H9 (cell line): ENCODE measurements around the gene CAMTA1. TPM values are rescaled to one million over a fixed set of nuclear protein-coding genes. Genes with fewer than 3 reads are reported as not detected.

ENCODE experiments used
- DNase-seq: peaks from one replicate; pipeline ENCODE4 v3.0.0-alpha.2; 2017
- H2AFZ ChIP-seq: one replicate; pipeline ENCODE4 v1.6.1; 2013; ENCODE audit warnings: mild to moderate bottlenecking, low read length, control low read depth, moderate library complexity
- H2AK5ac ChIP-seq: 2 replicates; pipeline ENCODE4 v1.6.1; 2013; ENCODE audit warnings: low read length, control low read depth, mixed read lengths; ENCODE audit not compliant: insufficient read length
- H2BK120ac ChIP-seq: one replicate; pipeline ENCODE4 v1.6.1; 2013; ENCODE audit warnings: low read depth, mild to moderate bottlenecking, low read length, control low read depth, inconsistent platforms; ENCODE audit not compliant: poor library complexity, severe bottlenecking
- H2BK12ac ChIP-seq: 2 replicates; pipeline ENCODE4 v1.6.1; 2013; ENCODE audit warnings: low read length, control low read depth, mixed read lengths, low read depth; ENCODE audit not compliant: insufficient read length
- H2BK15ac ChIP-seq: 2 replicates; pipeline ENCODE4 v1.6.1; 2013; ENCODE audit warnings: low read depth, low read length, control low read depth
- H2BK20ac ChIP-seq: one replicate; pipeline ENCODE4 v1.6.1; 2013; ENCODE audit warnings: low read depth, mild to moderate bottlenecking, low read length, control low read depth, inconsistent platforms; ENCODE audit not compliant: poor library complexity, severe bottlenecking
- H2BK5ac ChIP-seq: 2 replicates; pipeline ENCODE4 v1.6.1; 2013; ENCODE audit warnings: low read length, control low read depth, mixed read lengths; ENCODE audit not compliant: insufficient read length
- H3K14ac ChIP-seq: 2 replicates; pipeline ENCODE4 v1.6.1; 2013; ENCODE audit warnings: low read length, control low read depth; ENCODE audit not compliant: insufficient read depth
- H3K18ac ChIP-seq: 2 replicates; pipeline ENCODE4 v1.6.1; 2013; ENCODE audit warnings: low read depth, mild to moderate bottlenecking, mixed read lengths, low read length, control low read depth; ENCODE audit not compliant: insufficient read length
- H3K23ac ChIP-seq: 2 replicates; pipeline ENCODE4 v1.6.1; 2013; ENCODE audit warnings: low read length, control low read depth, mixed read lengths, low read depth; ENCODE audit not compliant: insufficient read length
- H3K23me2 ChIP-seq: 2 replicates; pipeline ENCODE4 v1.6.1; 2013; ENCODE audit warnings: low read depth, mild to moderate bottlenecking, mixed read lengths, low read length, control low read depth; ENCODE audit not compliant: insufficient read length, poor library complexity, severe bottlenecking
- H3K27ac ChIP-seq: 2 replicates; pipeline ENCODE4 v1.5.1; 2013; ENCODE audit warnings: low read length, control low read depth, mixed read lengths, low read depth; ENCODE audit not compliant: insufficient read length
- H3K27me3 ChIP-seq: 2 replicates; pipeline ENCODE4 v1.6.1; 2013; ENCODE audit warnings: low read length, control low read depth, inconsistent platforms; ENCODE audit not compliant: insufficient read depth
- H3K4ac ChIP-seq: 2 replicates; pipeline ENCODE4 v1.6.1; 2013; ENCODE audit warnings: low read depth, mild to moderate bottlenecking, control low read depth, inconsistent platforms, low read length, moderate library complexity
- H3K4me1 ChIP-seq: 2 replicates; pipeline ENCODE4 v1.6.1; 2013; ENCODE audit warnings: low read length, control low read depth, inconsistent platforms; ENCODE audit not compliant: insufficient read depth
- H3K4me2 ChIP-seq: 2 replicates; pipeline ENCODE4 v1.6.1; 2013; ENCODE audit warnings: low read length, control low read depth, mixed read lengths; ENCODE audit not compliant: insufficient read length, insufficient read depth
- H3K56ac ChIP-seq: 2 replicates; pipeline ENCODE4 v1.6.1; 2013; ENCODE audit warnings: low read depth, mild to moderate bottlenecking, mixed read lengths, low read length, control low read depth; ENCODE audit not compliant: insufficient read length
- H3K79me1 ChIP-seq: 2 replicates; pipeline ENCODE4 v1.6.1; 2013; ENCODE audit warnings: low read depth, mild to moderate bottlenecking, moderate library complexity, low read length, control low read depth, inconsistent platforms; ENCODE audit not compliant: insufficient read depth, poor library complexity, severe bottlenecking
- H3K79me2 ChIP-seq: 2 replicates; pipeline ENCODE4 v1.6.1; 2013; ENCODE audit warnings: low read length, control low read depth, inconsistent platforms; ENCODE audit not compliant: insufficient read depth
- H3K9ac ChIP-seq: 2 replicates; pipeline ENCODE4 v1.6.1; 2013; ENCODE audit warnings: low read length, control low read depth, mixed read lengths; ENCODE audit not compliant: insufficient read length; ENCODE audit errors: extremely low read depth
- H3K9me3 ChIP-seq: one replicate; pipeline ENCODE4 v1.6.1; 2013; ENCODE audit warnings: low read depth, low read length, inconsistent platforms; ENCODE audit not compliant: control insufficient read depth
- H3T11ph ChIP-seq: one replicate; pipeline ENCODE4 v1.6.1; 2013; ENCODE audit warnings: mild to moderate bottlenecking, low read length, control low read depth, inconsistent platforms
- H4K20me1 ChIP-seq: one replicate; pipeline ENCODE4 v1.6.1; 2013; ENCODE audit not compliant: control insufficient read depth, insufficient read length, insufficient read depth
- H4K5ac ChIP-seq: 2 replicates; pipeline ENCODE4 v1.6.1; 2013; ENCODE audit warnings: low read depth, mild to moderate bottlenecking, mixed read lengths, low read length, control low read depth; ENCODE audit not compliant: insufficient read length
- H4K8ac ChIP-seq: replicated peaks from 2 replicates; pipeline ENCODE4 v1.6.1; 2013; ENCODE audit warnings: low read length, control low read depth, mixed read lengths, low read depth; ENCODE audit not compliant: insufficient read length
- H4K91ac ChIP-seq: 2 replicates; pipeline ENCODE4 v1.6.1; 2013; ENCODE audit warnings: low read depth, mild to moderate bottlenecking, moderate library complexity, mixed read lengths, low read length, control low read depth; ENCODE audit not compliant: insufficient read length
- H3K27ac Mint-ChIP-seq, 3 experiments: 2 replicates in 2 of 3; 3 replicates in 1 of 3; pipeline ENCODE4 v1.8.0; 2020 to 2021; ENCODE audit warnings: mixed read lengths in 3 of 3, mild to moderate bottlenecking in 1 of 3, moderate library complexity in 1 of 3
- H3K27me3 Mint-ChIP-seq: 2 replicates; pipeline ENCODE4 v1.8.0; 2021; ENCODE audit warnings: low read depth, mild to moderate bottlenecking, moderate library complexity, mixed read lengths
- H3K36me3 Mint-ChIP-seq, 3 experiments: 2 replicates in 2 of 3; 3 replicates in 1 of 3; pipeline ENCODE4 v1.8.0; 2020 to 2021; ENCODE audit warnings: low read depth in 3 of 3, mixed read lengths in 3 of 3; ENCODE audit not compliant: insufficient read depth in 1 of 3
- H3K4me1 Mint-ChIP-seq, 2 experiments: 2 replicates each; pipeline ENCODE4 v1.8.0; 2020; ENCODE audit warnings: mixed read lengths in 2 of 2
- H3K4me3 Mint-ChIP-seq, 2 experiments: 2 replicates in 1 of 2; 3 replicates in 1 of 2; pipeline ENCODE4 v1.8.0; 2020 to 2021; ENCODE audit warnings: mild to moderate bottlenecking in 2 of 2, mixed read lengths in 2 of 2, moderate library complexity in 1 of 2
- H3K9me3 Mint-ChIP-seq, 2 experiments: 2 replicates in 1 of 2; 3 replicates in 1 of 2; pipeline ENCODE4 v1.8.0; 2020; ENCODE audit warnings: mild to moderate bottlenecking in 2 of 2, mixed read lengths in 2 of 2, moderate library complexity in 1 of 2
- WGBS: extraction: QIAGEN DNeasy Blood & Tissue Kit; methylation state at CpG from one replicate; pipeline ENCODE4 v1.1.7; 2013; ENCODE audit warnings: missing lambda C conversion rate, low lambda C conversion rate, mixed read lengths; ENCODE audit not compliant: insufficient read length; ENCODE audit errors: extremely low coverage; 5-methylcytosine and 5-hydroxymethylcytosine counted together
- total RNA-seq: library from RNA; stranded (reverse); gene quantifications from 2 replicates; pipeline ENCODE4 v1.2.1, GENCODE V29; 2021
- TF ChIP-seq, protein P1 (sequence below): fragments of 200-600 bp; sonication (generic); conservative IDR thresholded peaks from 3 replicates; pipeline ENCODE4 v1.8.0; 2021; ENCODE audit warnings: antibody characterized with exemption, mild to moderate bottlenecking

The CAMTA1 gene
- total RNA-seq, 1 experiment from 2014 or later = 115 TPM

DNA sequence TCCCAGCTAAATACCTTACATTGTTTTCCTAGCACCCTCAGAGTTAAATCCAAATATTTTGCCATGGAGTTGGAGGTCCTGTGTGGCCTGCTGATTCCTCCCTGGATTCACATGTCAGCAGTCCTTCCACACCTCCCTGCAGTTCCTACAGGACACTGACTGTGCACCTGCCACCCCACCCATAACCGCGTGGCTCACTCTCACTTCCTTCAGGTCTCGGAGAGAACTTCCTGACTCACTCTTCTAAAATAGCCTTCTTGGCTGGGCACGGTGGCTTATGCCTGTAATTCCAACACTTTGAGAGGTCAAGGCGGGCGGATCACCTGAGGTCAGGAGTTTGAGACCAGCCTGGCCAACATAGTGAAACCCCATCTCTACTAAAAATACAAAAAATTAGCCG, 8.4 kb upstream of the CAMTA1 start:
- Histone ChIP-seq H2AK5ac (no peak overlapping the region), H3K18ac (no peak overlapping the region), H4K20me1 (no peaks in the 10 kb centered on the region), H3K23me2 (no peaks in the 10 kb centered on the region), H2BK120ac (no peak overlapping the region), H3K4me2 (no peak overlapping the region), H3K27me3 (no peaks in the 10 kb centered on the region), H2AFZ (no peak overlapping the region), H3K23ac (no peak overlapping the region), H4K8ac (no peak overlapping the region), H3K27ac (no peak overlapping the region), H2BK5ac (no peak overlapping the region), H3K4ac (no peak overlapping the region), H3K56ac (no peak overlapping the region), H3K9me3 (no peaks in the 10 kb centered on the region), H3K14ac (no peak overlapping the region), H3K9ac (no peak overlapping the region), H3K4me1 (no peaks in the 10 kb centered on the region; the same call in 1 of the 2 replicates), H4K91ac (no peak overlapping the region), H4K5ac (no peak overlapping the region), H2BK15ac (no peak overlapping the region), H3T11ph (no peak overlapping the region), H2BK20ac (no peak overlapping the region), H3K79me2 (no peaks in the 10 kb centered on the region), H3K79me1 (no peaks in the 10 kb centered on the region), H2BK12ac (no peak overlapping the region)
- WGBS = no CpG with 5 or more reads among the region's 7 CpGs
- Mint-ChIP-seq H3K27me3 (peaks cover 4% of the 10 kb centered on the region), H3K9me3 (peaks cover 6 to 15% of the 10 kb centered on the region in 2 experiments; a peak in 4 of 5 replicates), H3K4me1 (peaks cover 7 to 9% of the 10 kb centered on the region in 2 experiments), H3K36me3 (peaks cover 0 to 5% (median 2%) of the 10 kb centered on the region in 3 experiments; a peak in 2 of 7 replicates), H3K27ac (no peak overlapping the region), H3K4me3 (no peak overlapping the region; a peak in 1 of 5 replicates)
- DNase-seq = no peak
- TF ChIP-seq, protein P1, sequence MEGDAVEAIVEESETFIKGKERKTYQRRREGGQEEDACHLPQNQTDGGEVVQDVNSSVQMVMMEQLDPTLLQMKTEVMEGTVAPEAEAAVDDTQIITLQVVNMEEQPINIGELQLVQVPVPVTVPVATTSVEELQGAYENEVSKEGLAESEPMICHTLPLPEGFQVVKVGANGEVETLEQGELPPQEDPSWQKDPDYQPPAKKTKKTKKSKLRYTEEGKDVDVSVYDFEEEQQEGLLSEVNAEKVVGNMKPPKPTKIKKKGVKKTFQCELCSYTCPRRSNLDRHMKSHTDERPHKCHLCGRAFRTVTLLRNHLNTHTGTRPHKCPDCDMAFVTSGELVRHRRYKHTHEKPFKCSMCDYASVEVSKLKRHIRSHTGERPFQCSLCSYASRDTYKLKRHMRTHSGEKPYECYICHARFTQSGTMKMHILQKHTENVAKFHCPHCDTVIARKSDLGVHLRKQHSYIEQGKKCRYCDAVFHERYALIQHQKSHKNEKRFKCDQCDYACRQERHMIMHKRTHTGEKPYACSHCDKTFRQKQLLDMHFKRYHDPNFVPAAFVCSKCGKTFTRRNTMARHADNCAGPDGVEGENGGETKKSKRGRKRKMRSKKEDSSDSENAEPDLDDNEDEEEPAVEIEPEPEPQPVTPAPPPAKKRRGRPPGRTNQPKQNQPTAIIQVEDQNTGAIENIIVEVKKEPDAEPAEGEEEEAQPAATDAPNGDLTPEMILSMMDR = no peak
